ENCODE data around the gene PIGU. TPM values are rescaled to one million over a fixed set of nuclear protein-coding genes. Genes with fewer than 3 reads are reported as not detected.

Gene PIGU
- total and polyA plus RNA-seq, 9 of the 15 experiments (the other 6 are each of a cell fraction or from before 2014, with no cell fraction given) = 6.5 to 100 (median 28.1) TPM

GRCh38 chr20:34704177-34705007, 27.5 kb upstream of the PIGU start, which contains the start of gene TP53INP2 (continued):
- TF ChIP-seq MTA3 (IDR thresholded peaks at IDR 0.05; ENCODE audit: borderline replicate concordance) = peak; percentile 66; the same call in 1 of the 2 replicates
- TF ChIP-seq L3MBTL2 (IDR thresholded peaks at IDR 0.05) = peak; percentile 21
- TF ChIP-seq CHCHD3 (CRISPR knock-in tag; IDR thresholded peaks at IDR 0.05) = no peak
- TF ChIP-seq ZNF253 (CRISPR knock-in tag; conservative IDR thresholded peaks at IDR 0.05) = no peak
- TF ChIP-seq NCOR1 (IDR thresholded peaks at IDR 0.05) = peak; percentile 40; the same call in 1 of the 2 replicates
- TF ChIP-seq MNT (conservative IDR thresholded peaks at IDR 0.05) = peak in 1 of 2 experiments; percentile 14; a peak in 1 of 4 replicates
- TF ChIP-seq U2AF2 (optimal IDR thresholded peaks at IDR 0.05; ENCODE audit: low read depth, low read length) = no peak
- no peak for TF ChIP-seq DPF2 (IDR thresholded peaks at IDR 0.05)
- TF ChIP-seq HNRNPK (IDR thresholded peaks at IDR 0.05; ENCODE audit: low read depth, low read length, poor library complexity, severe bottlenecking) = peak; percentile 97
- no peak for TF ChIP-seq NR2F6 (CRISPR knock-in tag; IDR thresholded peaks at IDR 0.05)
- TF ChIP-seq TRIM28 (IDR thresholded peaks at IDR 0.05) = no peak
- TF ChIP-seq THRB (CRISPR knock-in tag; conservative IDR thresholded peaks at IDR 0.05) = no peak; the same call in 1 of the 2 replicates
- TF ChIP-seq CBX2 (IDR thresholded peaks at IDR 0.05; ENCODE audit: insufficient read depth, low read length, poor library complexity, severe bottlenecking) = no peak
- no peak for TF ChIP-seq MTF1 (CRISPR knock-in tag; IDR thresholded peaks at IDR 0.05; ENCODE audit: borderline replicate concordance)
- TF ChIP-seq, protein P1, sequence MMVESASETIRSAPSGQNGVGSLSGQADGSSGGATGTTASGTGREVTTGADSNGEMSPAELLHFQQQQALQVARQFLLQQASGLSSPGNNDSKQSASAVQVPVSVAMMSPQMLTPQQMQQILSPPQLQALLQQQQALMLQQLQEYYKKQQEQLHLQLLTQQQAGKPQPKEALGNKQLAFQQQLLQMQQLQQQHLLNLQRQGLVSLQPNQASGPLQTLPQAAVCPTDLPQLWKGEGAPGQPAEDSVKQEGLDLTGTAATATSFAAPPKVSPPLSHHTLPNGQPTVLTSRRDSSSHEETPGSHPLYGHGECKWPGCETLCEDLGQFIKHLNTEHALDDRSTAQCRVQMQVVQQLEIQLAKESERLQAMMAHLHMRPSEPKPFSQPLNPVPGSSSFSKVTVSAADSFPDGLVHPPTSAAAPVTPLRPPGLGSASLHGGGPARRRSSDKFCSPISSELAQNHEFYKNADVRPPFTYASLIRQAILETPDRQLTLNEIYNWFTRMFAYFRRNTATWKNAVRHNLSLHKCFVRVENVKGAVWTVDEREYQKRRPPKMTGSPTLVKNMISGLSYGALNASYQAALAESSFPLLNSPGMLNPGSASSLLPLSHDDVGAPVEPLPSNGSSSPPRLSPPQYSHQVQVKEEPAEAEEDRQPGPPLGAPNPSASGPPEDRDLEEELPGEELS (CRISPR knock-in tag; IDR thresholded peaks at IDR 0.05; ENCODE audit: borderline replicate concordance) = 0 out of 2 replicates have a peak, but pooled peaks have one; percentile 23
- TF ChIP-seq CCNT2 (IDR thresholded peaks at IDR 0.05; ENCODE audit: borderline replicate concordance, extremely low read depth, insufficient read length, low read depth, low read length) = peak; percentile 60
- peak; percentile 73 for TF ChIP-seq NR2C1 (IDR thresholded peaks at IDR 0.05)
- TF ChIP-seq NR2C1 (tag; IDR thresholded peaks at IDR 0.05) = peak; percentile 68; the same call in 1 of the 2 replicates
- peak; percentile 41 for TF ChIP-seq RBBP5 (IDR thresholded peaks at IDR 0.05; ENCODE audit: borderline replicate concordance, insufficient read depth, low read length, poor library complexity, severe bottlenecking)
- peak; percentile 86 for TF ChIP-seq CREB1 (IDR thresholded peaks at IDR 0.05)
- TF ChIP-seq CREB1 (CRISPR knock-in tag; IDR thresholded peaks at IDR 0.05) = peak; percentile 89
- peak; percentile 66; the same call in 1 of the 2 replicates for TF ChIP-seq PHF8 (IDR thresholded peaks at IDR 0.05; ENCODE audit: borderline replicate concordance, low read length)
- 0 out of 2 replicates have a peak, but pooled peaks have one; percentile 42 for TF ChIP-seq POLR2A (conservative IDR thresholded peaks at IDR 0.05)
- TF ChIP-seq DACH1 (IDR thresholded peaks at IDR 0.05; ENCODE audit: partially characterized antibody) = peak; percentile 96

Measured in K562 (cell line).